Measurements from ENCODE around the gene ZC3HAV1. TPM values are rescaled to one million over a fixed set of nuclear protein-coding genes. Genes with fewer than 3 reads are reported as not detected.

The ZC3HAV1 gene
- total and polyA plus RNA-seq, 2 experiments from 2014 or later, result 24.8 to 56.8 TPM

GRCh38 chr7:139038691-139039090 lies 70.8 kb downstream of the ZC3HAV1 start:
- Histone ChIP-seq H3K27ac (ENCODE audit: low read depth) (no peak overlapping the region), H3K9me2 (ENCODE audit: insufficient read depth) (no peaks in the 10 kb centered on the region), H3K36me3 (ENCODE audit: insufficient read depth) (no peaks in the 10 kb centered on the region), H3K4me3 (no peak overlapping the region), H2AFZ (no peak overlapping the region), H3K79me2 (replicated peaks; ENCODE audit: insufficient read depth) (no peaks in the 10 kb centered on the region), H3F3A (replicated peaks; ENCODE audit: low read depth) (no peaks in the 10 kb centered on the region; the same call in 1 of the 2 replicates), H4K20me1 (replicated peaks; ENCODE audit: insufficient read depth) (no peaks in the 10 kb centered on the region), H3K4me2 (no peak overlapping the region), H3K27me3 (ENCODE audit: insufficient read depth) (no peaks in the 10 kb centered on the region), H3K4me1 (ENCODE audit: insufficient read depth) (peaks cover 15% of the 10 kb centered on the region)
- H3K27me3 Mint-ChIP-seq (ENCODE audit: insufficient read depth, low read depth, poor library complexity), result peaks cover 15% of the 10 kb centered on the region
- no peaks in the 10 kb centered on the region for H3K9me3 Mint-ChIP-seq
- H3K27ac Mint-ChIP-seq, result no peak overlapping the region
- DNase-seq (ENCODE audit: low spot score) (no peak), ATAC-seq (no peak)
- peaks cover 34% of the 10 kb centered on the region for H3K4me1 Mint-ChIP-seq
- no peak overlapping the region for H3K4me3 Mint-ChIP-seq
- TF ChIP-seq STAT1 (IDR thresholded peaks at IDR 0.05; ENCODE audit: unreplicated experiment) (no peak), ZNF331 (CRISPR knock-in tag; IDR thresholded peaks at IDR 0.05; ENCODE audit: low read depth) (no peak), ZNF114 (CRISPR knock-in tag; IDR thresholded peaks at IDR 0.05) (no peak), EZH2 (IDR thresholded peaks at IDR 0.05; ENCODE audit: low read depth, unreplicated experiment) (no peak), NANOG (IDR thresholded peaks at IDR 0.05; ENCODE audit: borderline replicate concordance) (no peak), EZH2phosphoT487 (IDR thresholded peaks at IDR 0.05; ENCODE audit: unreplicated experiment) (no peak), CREB1 (CRISPR knock-in tag; IDR thresholded peaks at IDR 0.05; ENCODE audit: low read depth) (no peak), JUNB (IDR thresholded peaks at IDR 0.05; ENCODE audit: unreplicated experiment) (no peak), POLR2AphosphoS5 (IDR thresholded peaks at IDR 0.05; ENCODE audit: low read depth) (no peak)
- TF ChIP-seq, protein P1, sequence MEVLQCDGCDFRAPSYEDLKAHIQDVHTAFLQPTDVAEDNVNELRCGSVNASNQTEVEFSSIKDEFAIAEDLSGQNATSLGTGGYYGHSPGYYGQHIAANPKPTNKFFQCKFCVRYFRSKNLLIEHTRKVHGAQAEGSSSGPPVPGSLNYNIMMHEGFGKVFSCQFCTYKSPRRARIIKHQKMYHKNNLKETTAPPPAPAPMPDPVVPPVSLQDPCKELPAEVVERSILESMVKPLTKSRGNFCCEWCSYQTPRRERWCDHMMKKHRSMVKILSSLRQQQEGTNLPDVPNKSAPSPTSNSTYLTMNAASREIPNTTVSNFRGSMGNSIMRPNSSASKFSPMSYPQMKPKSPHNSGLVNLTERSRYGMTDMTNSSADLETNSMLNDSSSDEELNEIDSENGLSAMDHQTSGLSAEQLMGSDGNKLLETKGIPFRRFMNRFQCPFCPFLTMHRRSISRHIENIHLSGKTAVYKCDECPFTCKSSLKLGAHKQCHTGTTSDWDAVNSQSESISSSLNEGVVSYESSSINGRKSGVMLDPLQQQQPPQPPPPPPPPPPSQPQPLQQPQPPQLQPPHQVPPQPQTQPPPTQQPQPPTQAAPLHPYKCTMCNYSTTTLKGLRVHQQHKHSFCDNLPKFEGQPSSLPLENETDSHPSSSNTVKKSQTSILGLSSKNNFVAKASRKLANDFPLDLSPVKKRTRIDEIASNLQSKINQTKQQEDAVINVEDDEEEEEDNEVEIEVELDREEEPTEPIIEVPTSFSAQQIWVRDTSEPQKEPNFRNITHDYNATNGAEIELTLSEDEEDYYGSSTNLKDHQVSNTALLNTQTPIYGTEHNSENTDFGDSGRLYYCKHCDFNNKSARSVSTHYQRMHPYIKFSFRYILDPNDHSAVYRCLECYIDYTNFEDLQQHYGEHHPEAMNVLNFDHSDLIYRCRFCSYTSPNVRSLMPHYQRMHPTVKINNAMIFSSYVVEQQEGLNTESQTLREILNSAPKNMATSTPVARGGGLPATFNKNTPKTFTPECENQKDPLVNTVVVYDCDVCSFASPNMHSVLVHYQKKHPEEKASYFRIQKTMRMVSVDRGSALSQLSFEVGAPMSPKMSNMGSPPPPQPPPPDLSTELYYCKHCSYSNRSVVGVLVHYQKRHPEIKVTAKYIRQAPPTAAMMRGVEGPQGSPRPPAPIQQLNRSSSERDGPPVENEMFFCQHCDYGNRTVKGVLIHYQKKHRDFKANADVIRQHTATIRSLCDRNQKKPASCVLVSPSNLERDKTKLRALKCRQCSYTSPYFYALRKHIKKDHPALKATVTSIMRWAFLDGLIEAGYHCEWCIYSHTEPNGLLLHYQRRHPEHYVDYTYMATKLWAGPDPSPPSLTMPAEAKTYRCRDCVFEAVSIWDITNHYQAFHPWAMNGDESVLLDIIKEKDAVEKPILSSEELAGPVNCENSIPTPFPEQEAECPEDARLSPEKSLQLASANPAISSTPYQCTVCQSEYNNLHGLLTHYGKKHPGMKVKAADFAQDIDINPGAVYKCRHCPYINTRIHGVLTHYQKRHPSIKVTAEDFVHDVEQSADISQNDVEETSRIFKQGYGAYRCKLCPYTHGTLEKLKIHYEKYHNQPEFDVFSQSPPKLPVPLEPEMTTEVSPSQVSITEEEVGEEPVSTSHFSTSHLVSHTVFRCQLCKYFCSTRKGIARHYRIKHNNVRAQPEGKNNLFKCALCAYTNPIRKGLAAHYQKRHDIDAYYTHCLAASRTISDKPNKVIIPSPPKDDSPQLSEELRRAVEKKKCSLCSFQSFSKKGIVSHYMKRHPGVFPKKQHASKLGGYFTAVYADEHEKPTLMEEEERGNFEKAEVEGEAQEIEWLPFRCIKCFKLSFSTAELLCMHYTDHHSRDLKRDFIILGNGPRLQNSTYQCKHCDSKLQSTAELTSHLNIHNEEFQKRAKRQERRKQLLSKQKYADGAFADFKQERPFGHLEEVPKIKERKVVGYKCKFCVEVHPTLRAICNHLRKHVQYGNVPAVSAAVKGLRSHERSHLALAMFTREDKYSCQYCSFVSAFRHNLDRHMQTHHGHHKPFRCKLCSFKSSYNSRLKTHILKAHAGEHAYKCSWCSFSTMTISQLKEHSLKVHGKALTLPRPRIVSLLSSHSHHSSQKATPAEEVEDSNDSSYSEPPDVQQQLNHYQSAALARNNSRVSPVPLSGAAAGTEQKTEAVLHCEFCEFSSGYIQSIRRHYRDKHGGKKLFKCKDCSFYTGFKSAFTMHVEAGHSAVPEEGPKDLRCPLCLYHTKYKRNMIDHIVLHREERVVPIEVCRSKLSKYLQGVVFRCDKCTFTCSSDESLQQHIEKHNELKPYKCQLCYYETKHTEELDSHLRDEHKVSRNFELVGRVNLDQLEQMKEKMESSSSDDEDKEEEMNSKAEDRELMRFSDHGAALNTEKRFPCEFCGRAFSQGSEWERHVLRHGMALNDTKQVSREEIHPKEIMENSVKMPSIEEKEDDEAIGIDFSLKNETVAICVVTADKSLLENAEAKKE (CRISPR knock-in tag; IDR thresholded peaks at IDR 0.05), result no peak
- TF ChIP-seq, protein P2, sequence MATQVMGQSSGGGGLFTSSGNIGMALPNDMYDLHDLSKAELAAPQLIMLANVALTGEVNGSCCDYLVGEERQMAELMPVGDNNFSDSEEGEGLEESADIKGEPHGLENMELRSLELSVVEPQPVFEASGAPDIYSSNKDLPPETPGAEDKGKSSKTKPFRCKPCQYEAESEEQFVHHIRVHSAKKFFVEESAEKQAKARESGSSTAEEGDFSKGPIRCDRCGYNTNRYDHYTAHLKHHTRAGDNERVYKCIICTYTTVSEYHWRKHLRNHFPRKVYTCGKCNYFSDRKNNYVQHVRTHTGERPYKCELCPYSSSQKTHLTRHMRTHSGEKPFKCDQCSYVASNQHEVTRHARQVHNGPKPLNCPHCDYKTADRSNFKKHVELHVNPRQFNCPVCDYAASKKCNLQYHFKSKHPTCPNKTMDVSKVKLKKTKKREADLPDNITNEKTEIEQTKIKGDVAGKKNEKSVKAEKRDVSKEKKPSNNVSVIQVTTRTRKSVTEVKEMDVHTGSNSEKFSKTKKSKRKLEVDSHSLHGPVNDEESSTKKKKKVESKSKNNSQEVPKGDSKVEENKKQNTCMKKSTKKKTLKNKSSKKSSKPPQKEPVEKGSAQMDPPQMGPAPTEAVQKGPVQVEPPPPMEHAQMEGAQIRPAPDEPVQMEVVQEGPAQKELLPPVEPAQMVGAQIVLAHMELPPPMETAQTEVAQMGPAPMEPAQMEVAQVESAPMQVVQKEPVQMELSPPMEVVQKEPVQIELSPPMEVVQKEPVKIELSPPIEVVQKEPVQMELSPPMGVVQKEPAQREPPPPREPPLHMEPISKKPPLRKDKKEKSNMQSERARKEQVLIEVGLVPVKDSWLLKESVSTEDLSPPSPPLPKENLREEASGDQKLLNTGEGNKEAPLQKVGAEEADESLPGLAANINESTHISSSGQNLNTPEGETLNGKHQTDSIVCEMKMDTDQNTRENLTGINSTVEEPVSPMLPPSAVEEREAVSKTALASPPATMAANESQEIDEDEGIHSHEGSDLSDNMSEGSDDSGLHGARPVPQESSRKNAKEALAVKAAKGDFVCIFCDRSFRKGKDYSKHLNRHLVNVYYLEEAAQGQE (IDR thresholded peaks at IDR 0.05; ENCODE audit: unreplicated experiment), result no peak
- TF ChIP-seq, protein P3, sequence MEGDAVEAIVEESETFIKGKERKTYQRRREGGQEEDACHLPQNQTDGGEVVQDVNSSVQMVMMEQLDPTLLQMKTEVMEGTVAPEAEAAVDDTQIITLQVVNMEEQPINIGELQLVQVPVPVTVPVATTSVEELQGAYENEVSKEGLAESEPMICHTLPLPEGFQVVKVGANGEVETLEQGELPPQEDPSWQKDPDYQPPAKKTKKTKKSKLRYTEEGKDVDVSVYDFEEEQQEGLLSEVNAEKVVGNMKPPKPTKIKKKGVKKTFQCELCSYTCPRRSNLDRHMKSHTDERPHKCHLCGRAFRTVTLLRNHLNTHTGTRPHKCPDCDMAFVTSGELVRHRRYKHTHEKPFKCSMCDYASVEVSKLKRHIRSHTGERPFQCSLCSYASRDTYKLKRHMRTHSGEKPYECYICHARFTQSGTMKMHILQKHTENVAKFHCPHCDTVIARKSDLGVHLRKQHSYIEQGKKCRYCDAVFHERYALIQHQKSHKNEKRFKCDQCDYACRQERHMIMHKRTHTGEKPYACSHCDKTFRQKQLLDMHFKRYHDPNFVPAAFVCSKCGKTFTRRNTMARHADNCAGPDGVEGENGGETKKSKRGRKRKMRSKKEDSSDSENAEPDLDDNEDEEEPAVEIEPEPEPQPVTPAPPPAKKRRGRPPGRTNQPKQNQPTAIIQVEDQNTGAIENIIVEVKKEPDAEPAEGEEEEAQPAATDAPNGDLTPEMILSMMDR (conservative IDR thresholded peaks at IDR 0.05; ENCODE audit: low read depth in 2 of 2), result no peak
- TF ChIP-seq, protein P4, sequence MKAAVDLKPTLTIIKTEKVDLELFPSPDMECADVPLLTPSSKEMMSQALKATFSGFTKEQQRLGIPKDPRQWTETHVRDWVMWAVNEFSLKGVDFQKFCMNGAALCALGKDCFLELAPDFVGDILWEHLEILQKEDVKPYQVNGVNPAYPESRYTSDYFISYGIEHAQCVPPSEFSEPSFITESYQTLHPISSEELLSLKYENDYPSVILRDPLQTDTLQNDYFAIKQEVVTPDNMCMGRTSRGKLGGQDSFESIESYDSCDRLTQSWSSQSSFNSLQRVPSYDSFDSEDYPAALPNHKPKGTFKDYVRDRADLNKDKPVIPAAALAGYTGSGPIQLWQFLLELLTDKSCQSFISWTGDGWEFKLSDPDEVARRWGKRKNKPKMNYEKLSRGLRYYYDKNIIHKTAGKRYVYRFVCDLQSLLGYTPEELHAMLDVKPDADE (IDR thresholded peaks at IDR 0.05), result no peak
- peaks cover 6% of the 10 kb centered on the region for H3K36me3 Mint-ChIP-seq (ENCODE audit: low read depth)
